GM13977 (cell line): Measurements from ENCODE around the gene MOB1B.
A peak's percentile ranks its signal among the peaks of the same experiment; 100 is the strongest.
"Not testable (repeated sequence)": the region's sequence is repeated elsewhere in the genome, so short reads cannot be mapped to it uniquely, and the experiment has no call there.

Experiments used
- DNase-seq: peaks from one replicate; pipeline ENCODE4 v3.0.0; 2012; ENCODE audit warnings: low spot score
- in situ Hi-C: fragments of 300-500 bp; cut with MboI; formaldehyde crosslinking; loops from one replicate; pipeline ENCODE4 v1.12.0; 2022; ENCODE audit warnings: low sequenced_read_pairs, low pct_unique_long_range_greater_than_20kb, mixed read lengths, inconsistent platforms; ENCODE audit not compliant: unreplicated experiment
- TF ChIP-seq, protein P1 (sequence below): IDR thresholded peaks from 2 replicates; pipeline ENCODE4 v1.5.1; 2012; ENCODE audit warnings: mild to moderate bottlenecking, control low read depth; ENCODE audit not compliant: insufficient read depth; ENCODE audit errors: extremely low read depth, missing control alignments

MOB1B gene

DNA sequence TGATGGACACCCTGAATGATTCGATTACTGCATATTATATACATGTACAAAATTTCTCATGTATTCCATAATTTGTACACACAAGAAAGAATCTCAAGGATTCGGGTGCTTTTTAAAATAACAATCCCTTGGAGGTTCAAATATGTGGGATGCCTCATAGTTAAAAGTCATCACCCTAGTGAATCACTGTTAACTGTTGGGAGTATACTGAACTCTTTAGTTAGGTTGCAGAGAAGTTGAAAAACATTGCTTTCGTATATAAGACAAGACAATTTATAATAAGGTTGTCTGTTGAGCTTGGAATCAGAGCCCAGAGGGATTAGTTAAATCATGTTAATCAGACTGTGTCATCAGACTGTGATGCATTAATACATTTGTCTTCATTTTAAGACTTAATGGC, 106.9 kb downstream of the MOB1B start:
- DNase-seq, result no peak
- in situ Hi-C loops, result no loop called here
- TF ChIP-seq, protein P1, sequence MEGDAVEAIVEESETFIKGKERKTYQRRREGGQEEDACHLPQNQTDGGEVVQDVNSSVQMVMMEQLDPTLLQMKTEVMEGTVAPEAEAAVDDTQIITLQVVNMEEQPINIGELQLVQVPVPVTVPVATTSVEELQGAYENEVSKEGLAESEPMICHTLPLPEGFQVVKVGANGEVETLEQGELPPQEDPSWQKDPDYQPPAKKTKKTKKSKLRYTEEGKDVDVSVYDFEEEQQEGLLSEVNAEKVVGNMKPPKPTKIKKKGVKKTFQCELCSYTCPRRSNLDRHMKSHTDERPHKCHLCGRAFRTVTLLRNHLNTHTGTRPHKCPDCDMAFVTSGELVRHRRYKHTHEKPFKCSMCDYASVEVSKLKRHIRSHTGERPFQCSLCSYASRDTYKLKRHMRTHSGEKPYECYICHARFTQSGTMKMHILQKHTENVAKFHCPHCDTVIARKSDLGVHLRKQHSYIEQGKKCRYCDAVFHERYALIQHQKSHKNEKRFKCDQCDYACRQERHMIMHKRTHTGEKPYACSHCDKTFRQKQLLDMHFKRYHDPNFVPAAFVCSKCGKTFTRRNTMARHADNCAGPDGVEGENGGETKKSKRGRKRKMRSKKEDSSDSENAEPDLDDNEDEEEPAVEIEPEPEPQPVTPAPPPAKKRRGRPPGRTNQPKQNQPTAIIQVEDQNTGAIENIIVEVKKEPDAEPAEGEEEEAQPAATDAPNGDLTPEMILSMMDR, result no peak

DNA sequence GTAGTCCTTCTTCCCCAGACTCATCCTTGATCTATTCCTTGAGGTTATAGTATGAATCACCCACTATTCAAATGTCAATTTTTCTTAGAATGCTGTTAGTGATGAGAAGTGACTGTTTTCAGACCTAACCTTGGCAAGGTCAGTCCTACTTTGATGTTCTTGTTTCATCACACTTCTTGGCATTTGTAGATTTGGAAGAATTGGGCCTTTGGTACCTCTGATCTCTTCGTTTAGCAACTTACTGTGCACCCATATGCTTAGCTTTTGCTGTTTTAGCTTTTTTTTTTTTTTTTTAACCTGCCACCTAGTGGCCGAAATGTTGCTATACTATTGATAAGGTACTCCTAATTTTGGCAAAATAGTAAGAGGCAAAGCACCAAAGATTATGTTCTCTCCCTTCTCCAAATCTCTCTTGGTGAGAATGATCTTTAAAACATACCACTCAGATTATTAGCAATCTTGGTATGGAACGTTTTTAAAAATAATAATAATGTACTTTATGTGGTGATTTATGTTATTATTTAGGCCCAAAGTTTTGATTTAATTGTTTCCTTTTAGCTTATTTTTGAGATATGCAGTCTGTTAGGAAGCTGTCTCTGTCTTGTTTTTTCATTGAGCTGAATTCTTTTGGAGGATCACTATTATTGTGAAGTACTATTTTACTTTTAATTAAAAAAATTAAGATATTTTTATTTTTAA, 107.9 kb downstream of the MOB1B start:
- in situ Hi-C loops, result no loop called here
- TF ChIP-seq, protein P1, result peak; percentile 53
- DNase-seq, result peak; percentile 43

DNA sequence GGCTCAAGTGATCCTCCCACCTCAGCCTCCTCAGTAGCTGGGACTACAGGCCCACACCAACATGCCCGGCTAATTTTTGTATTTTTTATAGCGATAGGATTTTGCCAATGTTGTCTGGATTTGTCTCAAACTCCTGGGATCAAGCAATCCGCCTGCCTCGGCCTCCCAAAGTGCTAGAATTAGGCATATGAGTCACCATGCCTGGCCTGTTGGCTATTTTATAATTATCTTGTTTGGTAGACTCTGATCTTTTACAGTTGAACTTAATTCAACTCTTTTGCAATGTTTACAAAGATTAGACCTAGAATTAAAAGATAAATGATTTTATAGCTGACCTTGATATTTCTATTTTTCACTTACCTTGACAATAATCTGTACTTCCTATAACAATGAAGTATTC, 109.3 kb downstream of the MOB1B start:
- DNase-seq, result no peak
- in situ Hi-C loops, result no loop called here
- TF ChIP-seq, protein P1, result no peak

DNA sequence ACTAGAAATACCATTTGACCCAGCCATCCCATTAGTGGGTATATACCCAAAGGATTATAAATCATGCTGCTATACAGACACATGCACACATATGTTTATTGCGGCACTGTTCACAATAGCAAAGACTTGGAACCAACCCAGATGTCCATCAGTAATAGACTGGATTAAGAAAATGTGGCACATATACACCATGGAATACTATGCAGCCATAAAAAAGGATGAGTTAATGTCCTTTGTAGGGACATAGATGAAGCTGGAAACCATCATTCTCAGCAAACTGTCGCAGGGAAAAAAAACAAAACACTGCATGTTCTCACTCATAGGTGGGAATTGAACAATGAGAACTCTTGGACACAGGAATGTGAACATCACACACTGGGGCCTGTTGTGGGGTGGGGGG, 115.2 kb downstream of the MOB1B start:
- DNase-seq, in situ Hi-C loops: not testable (repeated sequence)

DNA sequence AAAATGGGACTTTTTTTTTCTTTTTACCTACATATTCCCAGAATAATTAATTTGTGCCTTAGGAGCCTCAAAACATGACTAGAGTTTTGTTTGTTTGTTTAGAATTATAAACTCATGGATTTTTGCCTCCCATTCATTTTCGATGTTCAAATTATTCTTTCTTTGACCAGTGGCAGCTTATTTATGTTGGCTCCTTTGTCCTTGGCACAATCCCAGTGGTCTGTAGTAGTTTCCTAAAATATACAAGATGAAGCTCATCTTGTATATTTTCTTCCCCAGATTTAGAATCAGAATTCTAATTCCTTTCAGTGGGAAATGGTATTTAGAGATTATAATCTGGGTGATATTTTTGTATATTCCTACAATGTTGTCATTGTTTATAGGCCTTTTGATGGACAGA, 118.4 kb downstream of the MOB1B start:
- no peak for DNase-seq
- in situ Hi-C loops, result no loop called here
- TF ChIP-seq, protein P1, result no peak

DNA sequence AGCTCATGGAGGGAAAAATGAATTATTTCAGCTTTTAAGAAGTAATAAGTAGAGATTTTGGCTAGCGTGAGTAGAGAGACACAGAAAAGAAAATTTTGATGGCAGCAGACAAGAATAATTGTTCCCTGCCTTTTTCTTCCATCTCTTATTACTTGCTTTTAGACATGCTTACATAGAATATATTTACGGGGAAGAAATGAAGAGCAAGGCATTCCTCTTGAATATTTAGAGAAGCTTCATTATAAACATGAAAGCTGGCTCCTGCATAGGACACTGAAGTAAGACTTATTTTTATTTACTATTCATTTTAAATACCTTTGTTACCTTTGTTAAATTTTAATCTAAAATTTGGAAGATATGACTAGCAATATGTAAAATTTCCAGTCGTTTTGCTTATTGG, 123.5 kb downstream of the MOB1B start:
- in situ Hi-C loops, result no loop called here
- DNase-seq, result no peak
- TF ChIP-seq, protein P1, result no peak

DNA sequence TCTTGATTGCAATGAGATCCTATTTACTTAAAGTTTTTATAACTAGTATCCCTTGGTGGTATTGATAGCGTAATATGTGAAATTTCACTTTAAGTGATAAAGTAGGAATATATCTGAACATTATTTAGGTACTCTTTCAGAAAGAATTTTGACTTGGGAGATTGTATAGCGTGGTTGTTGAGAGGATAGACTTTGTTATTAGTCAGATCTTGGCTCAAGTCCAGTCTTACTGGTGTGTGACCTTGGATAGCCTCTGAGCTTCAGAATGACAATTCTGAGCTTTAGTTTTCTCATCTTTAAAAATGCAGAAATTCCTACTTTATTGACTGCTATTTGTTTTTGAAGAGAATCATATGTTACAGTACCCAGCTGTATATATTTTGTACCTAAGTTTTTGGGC, 123.9 kb downstream of the MOB1B start:
- no peak for DNase-seq
- TF ChIP-seq, protein P1, result no peak
- in situ Hi-C loops, result no loop called here
